Mucosa of descending colon (tissue), 3 donors: ENCODE measurements around the gene F2RL3. TPM values are rescaled to one million over a fixed set of nuclear protein-coding genes. Genes with fewer than 3 reads are reported as not detected.

Source experiments
- ATAC-seq: fragments of 200-7000 bp; cut with Tn5 transposase; one replicate; pipeline ENCODE4 v1.9.1; 2020; ENCODE audit warnings: mild to moderate bottlenecking, moderate library complexity
- DNase-seq, 3 donors: peaks; one replicate each; pipeline ENCODE4 v3.0.0-alpha.2; 2020
- H3K36me3 ChIP-seq: fragments of 200-600 bp; one replicate; pipeline ENCODE4 v1.8.0; 2021; ENCODE audit warnings: low read depth, mild to moderate bottlenecking
- H3K4me1 ChIP-seq: fragments of 200-600 bp; one replicate; pipeline ENCODE4 v1.8.0; 2021; ENCODE audit warnings: low read depth, mild to moderate bottlenecking
- H3K4me3 ChIP-seq: fragments of 200-600 bp; one replicate; pipeline ENCODE4 v1.8.0; 2021; ENCODE audit warnings: mild to moderate bottlenecking
- H3K9me3 ChIP-seq: fragments of 200-600 bp; one replicate; pipeline ENCODE4 v1.8.0; 2021; ENCODE audit warnings: mild to moderate bottlenecking
- intact Hi-C, 2 donors: fragments of 100-400 bp; cut with DNase I in 1 of 2; cut with micrococcal nuclease in 1 of 2; formaldehyde crosslinking; loops; one replicate each; pipeline versions ENCODE4 v1.11.0 to v1.11.1; 2022; cut with DNase I, micrococcal nuclease
- total RNA-seq, 3 donors: library from RNA; stranded (reverse); fragmentation: NEBNext Ultra II Directional in 2 of 3; extraction: Animal tissue kit (Norgen Biotek cat#: 25700) in 2 of 3; gene quantifications; one replicate each; pipeline versions ENCODE4 v1.2.1 to v1.2.4, GENCODE V29; 2021 to 2023
- TF ChIP-seq, protein P1 (sequence below): fragments of 200-600 bp; IDR thresholded peaks from one replicate; pipeline ENCODE4 v1.8.0; 2022; ENCODE audit warnings: antibody characterized with exemption, mild to moderate bottlenecking
- donor health status: DM: no; HTN: no; CAD: no; lungs with moderate emphysema.
- donor health status: DM: no; HTN: no; CAD: no.
- donor health status: DM: no; HTN: yes; CAD: no.

F2RL3 gene
- total RNA-seq, 3 donors from 2014 or later, result 0.38 to 2.0 (median 1.6) TPM

GRCh38 chr19:16850133-16850532 lies 38.7 kb upstream of the F2RL3 start:
- ATAC-seq (no peak), DNase-seq (no peak)
- intact Hi-C loops, result no loop called here
- peaks cover 5% of the 10 kb centered on the region for H3K36me3 ChIP-seq
- TF ChIP-seq, protein P1, sequence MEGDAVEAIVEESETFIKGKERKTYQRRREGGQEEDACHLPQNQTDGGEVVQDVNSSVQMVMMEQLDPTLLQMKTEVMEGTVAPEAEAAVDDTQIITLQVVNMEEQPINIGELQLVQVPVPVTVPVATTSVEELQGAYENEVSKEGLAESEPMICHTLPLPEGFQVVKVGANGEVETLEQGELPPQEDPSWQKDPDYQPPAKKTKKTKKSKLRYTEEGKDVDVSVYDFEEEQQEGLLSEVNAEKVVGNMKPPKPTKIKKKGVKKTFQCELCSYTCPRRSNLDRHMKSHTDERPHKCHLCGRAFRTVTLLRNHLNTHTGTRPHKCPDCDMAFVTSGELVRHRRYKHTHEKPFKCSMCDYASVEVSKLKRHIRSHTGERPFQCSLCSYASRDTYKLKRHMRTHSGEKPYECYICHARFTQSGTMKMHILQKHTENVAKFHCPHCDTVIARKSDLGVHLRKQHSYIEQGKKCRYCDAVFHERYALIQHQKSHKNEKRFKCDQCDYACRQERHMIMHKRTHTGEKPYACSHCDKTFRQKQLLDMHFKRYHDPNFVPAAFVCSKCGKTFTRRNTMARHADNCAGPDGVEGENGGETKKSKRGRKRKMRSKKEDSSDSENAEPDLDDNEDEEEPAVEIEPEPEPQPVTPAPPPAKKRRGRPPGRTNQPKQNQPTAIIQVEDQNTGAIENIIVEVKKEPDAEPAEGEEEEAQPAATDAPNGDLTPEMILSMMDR, result no peak
- peaks cover 4% of the 10 kb centered on the region for H3K4me1 ChIP-seq
- H3K9me3 ChIP-seq, result no peaks in the 10 kb centered on the region
- no peak overlapping the region for H3K4me3 ChIP-seq

- Histone ChIP-seq H3K9me3 (no peaks in the 10 kb centered on the region), H3K4me3 (no peak overlapping the region), H3K4me1 (peaks cover 4% of the 10 kb centered on the region), H3K36me3 (peaks cover 5% of the 10 kb centered on the region)
- DNase-seq, result no peak
- intact Hi-C loops, result no loop called here
- TF ChIP-seq, protein P1, result no peak
- ATAC-seq, result no peak
Measured at GRCh38 chr19:16851031-16851712, 37.6 kb upstream of the F2RL3 start.

- Histone ChIP-seq H3K36me3 (peaks cover 5% of the 10 kb centered on the region), H3K4me1 (peaks cover 4% of the 10 kb centered on the region), H3K9me3 (no peaks in the 10 kb centered on the region), H3K4me3 (no peak overlapping the region)
- intact Hi-C loops, result no loop called here
- TF ChIP-seq, protein P1, result no peak
- no peak for DNase-seq
- ATAC-seq, result no peak
Measured at GRCh38 chr19:16853066-16853465, 35.7 kb upstream of the F2RL3 start.

DNA sequence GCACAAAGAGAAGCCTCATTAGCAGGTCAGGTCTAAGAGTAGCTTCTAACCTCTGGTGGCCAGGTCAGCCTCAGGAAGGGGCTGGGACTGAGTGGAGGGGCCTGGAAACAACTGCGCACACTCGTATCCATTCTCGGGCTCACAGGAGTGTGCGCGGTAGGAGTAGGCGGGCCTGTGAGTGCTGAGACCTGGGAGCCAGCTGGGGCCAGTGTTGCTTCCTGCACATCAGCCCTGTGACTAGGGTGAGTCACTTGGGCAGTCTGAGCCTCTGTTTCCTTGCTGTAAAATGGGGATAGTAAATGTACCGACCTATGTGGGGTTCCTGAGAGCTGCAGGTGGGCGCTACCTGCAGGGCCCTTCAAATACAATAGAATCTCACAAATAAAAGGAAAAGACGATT lies 32.7 kb upstream of the F2RL3 start:
- DNase-seq, result no peak
- ATAC-seq, result no peak
- no peaks in the 10 kb centered on the region for H3K9me3 ChIP-seq
- intact Hi-C loops, result no loop called here
- TF ChIP-seq, protein P1, result no peak
- H3K4me1 ChIP-seq, result no peaks in the 10 kb centered on the region
- no peak overlapping the region for H3K4me3 ChIP-seq
- peaks cover 5% of the 10 kb centered on the region for H3K36me3 ChIP-seq

DNA sequence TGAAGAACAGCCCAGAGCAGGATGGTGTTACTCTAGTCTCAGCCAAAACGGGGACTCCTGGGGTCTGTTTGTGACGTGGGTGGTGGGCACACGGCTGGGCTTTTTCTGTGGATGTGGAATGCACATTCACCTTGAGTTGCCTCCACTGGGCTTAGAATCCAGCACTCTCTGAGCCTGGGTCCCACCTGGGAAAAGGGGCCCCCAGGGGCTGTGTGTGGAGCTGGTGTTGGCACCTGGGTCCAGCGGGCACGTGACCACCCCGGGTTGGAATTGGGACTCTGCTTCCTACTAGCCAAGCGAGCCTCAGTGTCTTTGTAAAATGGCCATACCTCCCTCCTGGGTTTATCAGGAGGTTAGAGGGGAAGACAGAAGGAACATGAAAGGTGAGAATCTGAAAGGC lies 29.2 kb upstream of the F2RL3 start:
- no peak for DNase-seq
- no peak for ATAC-seq
- Histone ChIP-seq H3K9me3 (no peaks in the 10 kb centered on the region), H3K36me3 (no peaks in the 10 kb centered on the region), H3K4me3 (no peak overlapping the region), H3K4me1 (no peaks in the 10 kb centered on the region)
- TF ChIP-seq, protein P1, result no peak
- intact Hi-C loops, result no loop called here

GRCh38 chr19:16860118-16860517 lies 28.7 kb upstream of the F2RL3 start:
- Histone ChIP-seq H3K36me3 (no peaks in the 10 kb centered on the region), H3K4me1 (no peaks in the 10 kb centered on the region), H3K9me3 (no peaks in the 10 kb centered on the region), H3K4me3 (no peak overlapping the region)
- DNase-seq (no peak), ATAC-seq (no peak)
- intact Hi-C loops, result no loop called here
- TF ChIP-seq, protein P1, result no peak
